ENCODE data around the gene ARHGAP22. TPM values are rescaled to one million over a fixed set of nuclear protein-coding genes. Genes with fewer than 3 reads are reported as not detected.

Gene ARHGAP22
- total and polyA plus RNA-seq, 2 donors (not counting 1 experiment from before 2014, with no cell fraction given) = 10.4 to 75.5 TPM

- Histone ChIP-seq H3K27ac (ENCODE audit: insufficient read depth, low read length) (no peak overlapping the region), H3K4me3 (replicated peaks in 1 of 4; ENCODE audit: control extremely low read depth in 1 of 4, insufficient read depth in 1 of 4, low read depth in 3 of 4, low read length in 4 of 4) (no peak overlapping the region)
These were observed 5.8 kb upstream of the ARHGAP22 start for GRCh38 chr10:48610585-48611093.

GRCh38 chr10:48609899-48610584 is 5.2 kb upstream of the ARHGAP22 start:
- H3K4me2 ChIP-seq (ENCODE audit: extremely low read depth, insufficient read depth, low read length) = no peak overlapping the region
- no peaks in the 10 kb centered on the region for H3K9me3 ChIP-seq (ENCODE audit: control insufficient read depth, insufficient read depth, low read depth, low read length)
- H3K27me3 ChIP-seq (ENCODE audit: control insufficient read depth, insufficient read depth, low read length) = no peaks in the 10 kb centered on the region
- no peaks in the 10 kb centered on the region for H4K20me1 ChIP-seq (ENCODE audit: control insufficient read depth, extremely low read depth, insufficient read depth, low read length)
- peaks cover 6% of the 10 kb centered on the region for H3K79me2 ChIP-seq (ENCODE audit: control insufficient read depth, insufficient read depth, low read length)
- H3K4me1 ChIP-seq (ENCODE audit: control insufficient read depth, extremely low read depth, insufficient read depth, low read length) = peaks cover 36% of the 10 kb centered on the region
- no peak overlapping the region for H3K9ac ChIP-seq (ENCODE audit: insufficient read depth, low read length)
- no peak overlapping the region for H3K4me3 ChIP-seq (replicated peaks in 1 of 4; ENCODE audit: control extremely low read depth in 1 of 4, insufficient read depth in 1 of 4, low read depth in 3 of 4, low read length in 4 of 4)
- H3K36me3 ChIP-seq (ENCODE audit: control insufficient read depth, insufficient read depth, low read length) = no peaks in the 10 kb centered on the region
- no peak for DNase-seq (ENCODE audit: low read depth in 2 of 2)
- no peak for TF ChIP-seq EZH2 (IDR thresholded peaks at IDR 0.05; ENCODE audit: low read length, missing control alignments)
- TF ChIP-seq, protein P1, sequence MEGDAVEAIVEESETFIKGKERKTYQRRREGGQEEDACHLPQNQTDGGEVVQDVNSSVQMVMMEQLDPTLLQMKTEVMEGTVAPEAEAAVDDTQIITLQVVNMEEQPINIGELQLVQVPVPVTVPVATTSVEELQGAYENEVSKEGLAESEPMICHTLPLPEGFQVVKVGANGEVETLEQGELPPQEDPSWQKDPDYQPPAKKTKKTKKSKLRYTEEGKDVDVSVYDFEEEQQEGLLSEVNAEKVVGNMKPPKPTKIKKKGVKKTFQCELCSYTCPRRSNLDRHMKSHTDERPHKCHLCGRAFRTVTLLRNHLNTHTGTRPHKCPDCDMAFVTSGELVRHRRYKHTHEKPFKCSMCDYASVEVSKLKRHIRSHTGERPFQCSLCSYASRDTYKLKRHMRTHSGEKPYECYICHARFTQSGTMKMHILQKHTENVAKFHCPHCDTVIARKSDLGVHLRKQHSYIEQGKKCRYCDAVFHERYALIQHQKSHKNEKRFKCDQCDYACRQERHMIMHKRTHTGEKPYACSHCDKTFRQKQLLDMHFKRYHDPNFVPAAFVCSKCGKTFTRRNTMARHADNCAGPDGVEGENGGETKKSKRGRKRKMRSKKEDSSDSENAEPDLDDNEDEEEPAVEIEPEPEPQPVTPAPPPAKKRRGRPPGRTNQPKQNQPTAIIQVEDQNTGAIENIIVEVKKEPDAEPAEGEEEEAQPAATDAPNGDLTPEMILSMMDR (conservative IDR thresholded peaks at IDR 0.05 in 1 of 2, IDR thresholded peaks at IDR 0.05 in 1 of 2; ENCODE audit: low read depth in 1 of 2, low read length in 2 of 2) = no peak
- H2AFZ ChIP-seq (ENCODE audit: low read length) = no peak overlapping the region
- H3K27ac ChIP-seq (ENCODE audit: insufficient read depth, low read length) = no peak overlapping the region

More at GRCh38 chr10:48610585-48611093, 5.8 kb upstream of the ARHGAP22 start:
- DNase-seq (ENCODE audit: low read depth in 2 of 2) = no peak
- no peak overlapping the region for H3K9ac ChIP-seq (ENCODE audit: insufficient read depth, low read length)
- peaks cover 2% of the 10 kb centered on the region for H3K79me2 ChIP-seq (ENCODE audit: control insufficient read depth, insufficient read depth, low read length)
- no peaks in the 10 kb centered on the region for H4K20me1 ChIP-seq (ENCODE audit: control insufficient read depth, extremely low read depth, insufficient read depth, low read length)
- no peaks in the 10 kb centered on the region for H3K36me3 ChIP-seq (ENCODE audit: control insufficient read depth, insufficient read depth, low read length)
- H3K27me3 ChIP-seq (ENCODE audit: control insufficient read depth, insufficient read depth, low read length) = no peaks in the 10 kb centered on the region
- no peak overlapping the region for H2AFZ ChIP-seq (ENCODE audit: low read length)
- TF ChIP-seq, protein P1 (conservative IDR thresholded peaks at IDR 0.05 in 1 of 2, IDR thresholded peaks at IDR 0.05 in 1 of 2; ENCODE audit: low read depth in 1 of 2, low read length in 2 of 2) = no peak
- no peak for TF ChIP-seq EZH2 (IDR thresholded peaks at IDR 0.05; ENCODE audit: low read length, missing control alignments)
- H3K9me3 ChIP-seq (ENCODE audit: control insufficient read depth, insufficient read depth, low read depth, low read length) = no peaks in the 10 kb centered on the region
- peaks cover 36% of the 10 kb centered on the region for H3K4me1 ChIP-seq (ENCODE audit: control insufficient read depth, extremely low read depth, insufficient read depth, low read length)
- no peak overlapping the region for H3K4me2 ChIP-seq (ENCODE audit: extremely low read depth, insufficient read depth, low read length)

DNA sequence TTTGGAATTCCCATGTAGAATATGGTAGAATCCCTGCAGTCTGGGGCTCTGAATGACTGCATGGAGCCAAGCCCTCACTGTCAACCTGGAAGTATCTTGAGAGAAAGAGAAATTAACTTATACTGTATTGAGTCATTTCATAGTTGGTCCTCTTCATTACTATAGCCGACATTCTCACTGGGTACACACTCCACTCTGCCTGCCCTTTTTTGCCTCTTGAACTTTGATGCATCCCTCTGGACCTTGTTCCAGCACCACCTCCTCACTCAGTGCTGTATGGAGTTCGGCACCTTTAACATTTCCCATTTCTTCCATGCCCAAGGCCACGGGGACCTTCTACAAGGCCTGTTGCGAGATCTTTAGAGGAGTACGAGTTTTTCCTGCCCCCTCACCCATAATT is 4.6 kb upstream of the ARHGAP22 start:
- H3K27me3 ChIP-seq (ENCODE audit: control insufficient read depth, insufficient read depth, low read length) = no peaks in the 10 kb centered on the region
- no peak overlapping the region for H2AFZ ChIP-seq (ENCODE audit: low read length)
- H3K27ac ChIP-seq (ENCODE audit: insufficient read depth, low read length) = no peak overlapping the region
- H3K4me2 ChIP-seq (ENCODE audit: extremely low read depth, insufficient read depth, low read length) = no peak overlapping the region
- no peak overlapping the region for H3K9ac ChIP-seq (ENCODE audit: insufficient read depth, low read length)
- peaks cover 36% of the 10 kb centered on the region for H3K4me1 ChIP-seq (ENCODE audit: control insufficient read depth, extremely low read depth, insufficient read depth, low read length)
- H4K20me1 ChIP-seq (ENCODE audit: control insufficient read depth, extremely low read depth, insufficient read depth, low read length) = no peaks in the 10 kb centered on the region
- H3K79me2 ChIP-seq (ENCODE audit: control insufficient read depth, insufficient read depth, low read length) = peaks cover 11% of the 10 kb centered on the region
- no peak overlapping the region for H3K4me3 ChIP-seq (replicated peaks in 1 of 4; ENCODE audit: control extremely low read depth in 1 of 4, insufficient read depth in 1 of 4, low read depth in 3 of 4, low read length in 4 of 4)
- no peaks in the 10 kb centered on the region for H3K36me3 ChIP-seq (ENCODE audit: control insufficient read depth, insufficient read depth, low read length)
- TF ChIP-seq, protein P1 (conservative IDR thresholded peaks at IDR 0.05 in 1 of 2, IDR thresholded peaks at IDR 0.05 in 1 of 2; ENCODE audit: low read depth in 1 of 2, low read length in 2 of 2) = no peak
- no peak for TF ChIP-seq EZH2 (IDR thresholded peaks at IDR 0.05; ENCODE audit: low read length, missing control alignments)
- no peak for DNase-seq (ENCODE audit: low read depth in 2 of 2)
- no peaks in the 10 kb centered on the region for H3K9me3 ChIP-seq (ENCODE audit: control insufficient read depth, insufficient read depth, low read depth, low read length)
